ENCODE results near the gene RPL27. TPM values are rescaled to one million over a fixed set of nuclear protein-coding genes. Genes with fewer than 3 reads are reported as not detected.

Gene RPL27
- total and polyA plus RNA-seq, 2 of the 13 experiments (the other 11 are each of a cell fraction or from before 2014, with no cell fraction given), result 1,585 to 5,840 TPM

DNA sequence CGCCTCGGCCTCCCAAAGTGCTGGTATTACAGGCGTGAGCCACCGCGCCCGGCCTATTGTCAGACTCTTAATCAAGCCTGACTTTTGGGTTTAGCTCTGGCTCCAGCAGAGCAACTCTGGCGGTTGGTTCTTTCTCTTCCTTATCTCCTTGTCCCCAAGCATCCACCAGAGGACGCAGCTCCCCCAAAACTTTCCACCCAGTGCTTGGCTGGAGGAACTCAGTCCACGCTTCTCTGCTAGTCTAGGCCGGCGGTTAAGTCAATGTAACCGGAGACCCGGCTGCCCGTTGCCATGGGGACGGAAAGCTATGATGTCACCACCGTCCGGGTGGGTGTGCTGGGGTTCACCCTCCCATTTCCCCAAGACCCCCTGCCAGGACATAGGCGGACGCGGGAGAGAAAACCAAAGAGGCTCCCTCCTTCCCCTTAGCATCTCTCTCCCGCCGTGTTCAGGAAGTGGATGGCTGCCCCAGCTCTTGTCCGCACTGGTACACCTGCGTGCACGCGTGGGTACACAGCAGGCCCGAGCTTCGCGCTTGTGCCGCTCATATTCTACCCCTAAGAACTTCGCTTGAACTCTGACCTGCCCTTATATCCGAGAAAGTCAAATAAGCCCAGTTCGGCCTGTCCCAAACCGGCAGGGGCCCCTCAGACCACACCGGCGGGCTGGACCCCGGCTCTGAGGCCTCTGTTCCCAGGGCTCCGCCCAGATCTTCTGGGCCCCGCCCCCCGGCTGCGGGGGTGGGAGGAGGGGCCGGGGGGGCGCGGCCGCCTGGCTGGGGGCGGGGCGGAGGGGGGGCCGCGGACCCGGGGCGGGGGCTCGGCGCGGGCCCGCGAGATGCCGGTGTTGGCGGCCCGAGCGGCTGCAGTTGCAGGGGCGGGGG lies 26.4 kb downstream of the RPL27 start, which contains the start of gene RND2 (continued):
- TF ChIP-seq, protein P1, sequence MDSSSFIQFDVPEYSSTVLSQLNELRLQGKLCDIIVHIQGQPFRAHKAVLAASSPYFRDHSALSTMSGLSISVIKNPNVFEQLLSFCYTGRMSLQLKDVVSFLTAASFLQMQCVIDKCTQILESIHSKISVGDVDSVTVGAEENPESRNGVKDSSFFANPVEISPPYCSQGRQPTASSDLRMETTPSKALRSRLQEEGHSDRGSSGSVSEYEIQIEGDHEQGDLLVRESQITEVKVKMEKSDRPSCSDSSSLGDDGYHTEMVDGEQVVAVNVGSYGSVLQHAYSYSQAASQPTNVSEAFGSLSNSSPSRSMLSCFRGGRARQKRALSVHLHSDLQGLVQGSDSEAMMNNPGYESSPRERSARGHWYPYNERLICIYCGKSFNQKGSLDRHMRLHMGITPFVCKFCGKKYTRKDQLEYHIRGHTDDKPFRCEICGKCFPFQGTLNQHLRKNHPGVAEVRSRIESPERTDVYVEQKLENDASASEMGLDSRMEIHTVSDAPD (CRISPR knock-in tag; IDR thresholded peaks at IDR 0.05), result 0 out of 2 replicates have a peak, but pooled peaks have one; percentile 16
- TF ChIP-seq RFX1 (IDR thresholded peaks at IDR 0.05) (peak; percentile 88), IRF2 (CRISPR knock-in tag; IDR thresholded peaks at IDR 0.05) (peak; percentile 81), PTBP1 (IDR thresholded peaks at IDR 0.05; ENCODE audit: low read depth, low read length, poor library complexity, severe bottlenecking) (no peak), YY1 (IDR thresholded peaks at IDR 0.05; ENCODE audit: insufficient read depth, insufficient replicate concordance, low read depth, low read length) (peak; percentile 59), ZSCAN20 (CRISPR knock-in tag; IDR thresholded peaks at IDR 0.05; ENCODE audit: borderline replicate concordance) (no peak), ZNF629 (CRISPR knock-in tag; conservative IDR thresholded peaks at IDR 0.05) (no peak), ZNF678 (CRISPR knock-in tag; IDR thresholded peaks at IDR 0.05) (0 out of 2 replicates have a peak, but pooled peaks have one; percentile 41), HOXA5 (CRISPR knock-in tag; IDR thresholded peaks at IDR 0.05) (0 out of 2 replicates have a peak, but pooled peaks have one; percentile 49), RBFOX2 (IDR thresholded peaks at IDR 0.05; ENCODE audit: low read depth, low read length) (no peak), NR2C2 (CRISPR knock-in tag; IDR thresholded peaks at IDR 0.05; ENCODE audit: borderline replicate concordance) (peak; percentile 58), NFATC3 (CRISPR knock-in tag; IDR thresholded peaks at IDR 0.05) (no peak), HDAC1 (CRISPR knock-in tag; IDR thresholded peaks at IDR 0.05) (peak; percentile 62; the same call in 1 of the 2 replicates), RFXAP (CRISPR knock-in tag; IDR thresholded peaks at IDR 0.05; ENCODE audit: borderline replicate concordance) (0 out of 2 replicates have a peak, but pooled peaks have one; percentile 49), TBX2 (CRISPR knock-in tag; IDR thresholded peaks at IDR 0.05; ENCODE audit: borderline replicate concordance) (0 out of 2 replicates have a peak, but pooled peaks have one; percentile 33), XRCC5 (optimal IDR thresholded peaks at IDR 0.05; ENCODE audit: low read length) (peak; percentile 79), MAFK (conservative IDR thresholded peaks at IDR 0.05 in 1 of 2, IDR thresholded peaks at IDR 0.05 in 1 of 2; ENCODE audit: low read length in 2 of 2) (0 out of 4 replicates have a peak, but pooled peaks of 1 of the 2 experiments have one; percentile 0), ZNF256 (CRISPR knock-in tag; conservative IDR thresholded peaks at IDR 0.05) (0 out of 2 replicates have a peak, but pooled peaks have one; percentile 61), ZNF788 (CRISPR knock-in tag; IDR thresholded peaks at IDR 0.05; ENCODE audit: borderline replicate concordance) (peak; percentile 70; the same call in 1 of the 2 replicates)
- TF ChIP-seq, protein P2, sequence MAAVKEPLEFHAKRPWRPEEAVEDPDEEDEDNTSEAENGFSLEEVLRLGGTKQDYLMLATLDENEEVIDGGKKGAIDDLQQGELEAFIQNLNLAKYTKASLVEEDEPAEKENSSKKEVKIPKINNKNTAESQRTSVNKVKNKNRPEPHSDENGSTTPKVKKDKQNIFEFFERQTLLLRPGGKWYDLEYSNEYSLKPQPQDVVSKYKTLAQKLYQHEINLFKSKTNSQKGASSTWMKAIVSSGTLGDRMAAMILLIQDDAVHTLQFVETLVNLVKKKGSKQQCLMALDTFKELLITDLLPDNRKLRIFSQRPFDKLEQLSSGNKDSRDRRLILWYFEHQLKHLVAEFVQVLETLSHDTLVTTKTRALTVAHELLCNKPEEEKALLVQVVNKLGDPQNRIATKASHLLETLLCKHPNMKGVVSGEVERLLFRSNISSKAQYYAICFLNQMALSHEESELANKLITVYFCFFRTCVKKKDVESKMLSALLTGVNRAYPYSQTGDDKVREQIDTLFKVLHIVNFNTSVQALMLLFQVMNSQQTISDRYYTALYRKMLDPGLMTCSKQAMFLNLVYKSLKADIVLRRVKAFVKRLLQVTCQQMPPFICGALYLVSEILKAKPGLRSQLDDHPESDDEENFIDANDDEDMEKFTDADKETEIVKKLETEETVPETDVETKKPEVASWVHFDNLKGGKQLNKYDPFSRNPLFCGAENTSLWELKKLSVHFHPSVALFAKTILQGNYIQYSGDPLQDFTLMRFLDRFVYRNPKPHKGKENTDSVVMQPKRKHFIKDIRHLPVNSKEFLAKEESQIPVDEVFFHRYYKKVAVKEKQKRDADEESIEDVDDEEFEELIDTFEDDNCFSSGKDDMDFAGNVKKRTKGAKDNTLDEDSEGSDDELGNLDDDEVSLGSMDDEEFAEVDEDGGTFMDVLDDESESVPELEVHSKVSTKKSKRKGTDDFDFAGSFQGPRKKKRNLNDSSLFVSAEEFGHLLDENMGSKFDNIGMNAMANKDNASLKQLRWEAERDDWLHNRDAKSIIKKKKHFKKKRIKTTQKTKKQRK (IDR thresholded peaks at IDR 0.05; ENCODE audit: low read length), result no peak
- TF ChIP-seq, protein P3, sequence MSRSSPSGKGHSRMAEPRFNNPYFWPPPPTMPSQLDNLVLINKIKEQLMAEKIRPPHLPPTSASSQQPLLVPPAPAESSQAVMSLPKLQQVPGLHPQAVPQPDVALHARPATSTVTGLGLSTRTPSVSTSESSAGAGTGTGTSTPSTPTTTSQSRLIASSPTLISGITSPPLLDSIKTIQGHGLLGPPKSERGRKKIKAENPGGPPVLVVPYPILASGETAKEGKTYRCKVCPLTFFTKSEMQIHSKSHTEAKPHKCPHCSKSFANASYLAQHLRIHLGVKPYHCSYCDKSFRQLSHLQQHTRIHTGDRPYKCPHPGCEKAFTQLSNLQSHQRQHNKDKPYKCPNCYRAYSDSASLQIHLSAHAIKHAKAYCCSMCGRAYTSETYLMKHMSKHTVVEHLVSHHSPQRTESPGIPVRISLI (CRISPR knock-in tag; IDR thresholded peaks at IDR 0.05; ENCODE audit: borderline replicate concordance), result peak; percentile 52; the same call in 1 of the 2 replicates

Measured in HepG2 (cell line).